GM12891 (cell line): ENCODE results near the gene RMI1.

ENCODE experiments used
- PAX5 ChIP-seq: IDR thresholded peaks from 2 replicates; pipeline ENCODE4 v1.6.1; 2011; ENCODE audit warnings: low read length, moderate library complexity, mild to moderate bottlenecking; ENCODE audit not compliant: insufficient read depth, severe bottlenecking
- POLR2A ChIP-seq: IDR thresholded peaks from 2 replicates; pipeline ENCODE4 v1.6.1; 2011; ENCODE audit warnings: low read depth, low read length, control low read depth
- POLR2AphosphoS5 ChIP-seq: IDR thresholded peaks from 2 replicates; pipeline ENCODE4 v1.6.1; 2011; ENCODE audit warnings: low read depth, low read length, control low read depth
- SPI1 ChIP-seq: IDR thresholded peaks from 2 replicates; pipeline ENCODE4 v1.6.1; 2011; ENCODE audit warnings: low read depth, low read length, control low read depth
- TAF1 ChIP-seq: IDR thresholded peaks from 2 replicates; pipeline ENCODE4 v1.6.1; 2011; ENCODE audit warnings: low read depth, low read length, control low read depth

- no peak for TF ChIP-seq POLR2A
- no peak for TF ChIP-seq TAF1
- no peak for TF ChIP-seq POLR2AphosphoS5
- TF ChIP-seq SPI1, result no peak
- no peak for TF ChIP-seq PAX5
Observed at GRCh38 chr9:83959061-83959460, 21.5 kb upstream of the RMI1 start.
